ENCODE data around the gene SOCS7.
A peak's percentile ranks its signal among the peaks of the same experiment; 100 is the strongest.

Gene SOCS7

GRCh38 chr17:38351412-38352222, at the start of gene SOCS7:
TSS of gene SOCS7 (plus strand) at chr17:38351844. CDS start at chr17:38352053, 209 bp downstream.
- H3K4me1 ChIP-seq (ENCODE audit: control insufficient read depth in 1 of 2, insufficient read depth in 2 of 2, low read length in 2 of 2) = peaks cover 4 to 30% of the 10 kb centered on the region in 2 donors
- no peaks in the 10 kb centered on the region for H3K36me3 ChIP-seq (ENCODE audit: control insufficient read depth in 1 of 2, insufficient read depth in 2 of 2, low read length in 2 of 2)
- peak within 1 kb of the TSS; percentile 81 for H3K27ac ChIP-seq (ENCODE audit: low read length)

GRCh38 chr17:38315497-38315896, 36.1 kb upstream of the SOCS7 start:
- Histone ChIP-seq H3K9me3 (ENCODE audit: control insufficient read depth in 1 of 2, low read length in 2 of 2) (no peaks in the 10 kb centered on the region), H3K27me3 (ENCODE audit: low read depth, low read length) (no peaks in the 10 kb centered on the region), H3K36me3 (ENCODE audit: control insufficient read depth in 1 of 2, insufficient read depth in 2 of 2, low read length in 2 of 2) (peaks cover 12 to 13% of the 10 kb centered on the region in 2 donors), H3K27ac (ENCODE audit: low read length) (no peak overlapping the region), H3K4me1 (ENCODE audit: control insufficient read depth in 1 of 2, insufficient read depth in 2 of 2, low read length in 2 of 2) (no peaks in the 10 kb centered on the region), H3K4me3 (ENCODE audit: low read depth in 1 of 2, low read length in 2 of 2) (no peak overlapping the region)

More at GRCh38 chr17:38351412-38352222, at the start of gene SOCS7:
- Histone ChIP-seq H3K4me3 (ENCODE audit: low read depth in 1 of 2, low read length in 2 of 2) (peak within 1 kb of the TSS; percentile 78 to 87), H3K27me3 (ENCODE audit: low read depth, low read length) (no peaks in the 10 kb centered on the region), H3K9me3 (ENCODE audit: control insufficient read depth in 1 of 2, low read length in 2 of 2) (no peaks in the 10 kb centered on the region)

GRCh38 chr17:38317081-38317480, 34.6 kb upstream of the SOCS7 start:
- Histone ChIP-seq H3K4me3 (ENCODE audit: low read depth in 1 of 2, low read length in 2 of 2) (no peak overlapping the region), H3K27me3 (ENCODE audit: low read depth, low read length) (no peaks in the 10 kb centered on the region), H3K36me3 (ENCODE audit: control insufficient read depth in 1 of 2, insufficient read depth in 2 of 2, low read length in 2 of 2) (peaks cover 13 to 23% of the 10 kb centered on the region in 2 donors), H3K9me3 (ENCODE audit: control insufficient read depth in 1 of 2, low read length in 2 of 2) (no peaks in the 10 kb centered on the region), H3K27ac (ENCODE audit: low read length) (no peak overlapping the region), H3K4me1 (ENCODE audit: control insufficient read depth in 1 of 2, insufficient read depth in 2 of 2, low read length in 2 of 2) (no peaks in the 10 kb centered on the region)

GRCh38 chr17:38320482-38320881, 31.2 kb upstream of the SOCS7 start:
- no peaks in the 10 kb centered on the region for H3K9me3 ChIP-seq (ENCODE audit: control insufficient read depth in 1 of 2, low read length in 2 of 2)
- H3K4me1 ChIP-seq (ENCODE audit: control insufficient read depth in 1 of 2, insufficient read depth in 2 of 2, low read length in 2 of 2) = no peaks in the 10 kb centered on the region
- no peak overlapping the region for H3K27ac ChIP-seq (ENCODE audit: low read length)
- H3K4me3 ChIP-seq (ENCODE audit: low read depth in 1 of 2, low read length in 2 of 2) = no peak overlapping the region
- H3K27me3 ChIP-seq (ENCODE audit: low read depth, low read length) = no peaks in the 10 kb centered on the region
- H3K36me3 ChIP-seq (ENCODE audit: control insufficient read depth in 1 of 2, insufficient read depth in 2 of 2, low read length in 2 of 2) = peaks cover 14 to 32% of the 10 kb centered on the region in 2 donors

GRCh38 chr17:38322156-38322779, 29.4 kb upstream of the SOCS7 start:
- Histone ChIP-seq H3K9me3 (ENCODE audit: control insufficient read depth in 1 of 2, low read length in 2 of 2) (no peaks in the 10 kb centered on the region), H3K27me3 (ENCODE audit: low read depth, low read length) (no peaks in the 10 kb centered on the region), H3K4me3 (ENCODE audit: low read depth in 1 of 2, low read length in 2 of 2) (no peak overlapping the region), H3K27ac (ENCODE audit: low read length) (no peak overlapping the region), H3K4me1 (ENCODE audit: control insufficient read depth in 1 of 2, insufficient read depth in 2 of 2, low read length in 2 of 2) (no peaks in the 10 kb centered on the region), H3K36me3 (ENCODE audit: control insufficient read depth in 1 of 2, insufficient read depth in 2 of 2, low read length in 2 of 2) (peaks cover 11 to 28% of the 10 kb centered on the region in 2 donors)

GRCh38 chr17:38322897-38323296, 28.7 kb upstream of the SOCS7 start:
- Histone ChIP-seq H3K27me3 (ENCODE audit: low read depth, low read length) (no peaks in the 10 kb centered on the region), H3K4me3 (ENCODE audit: low read depth in 1 of 2, low read length in 2 of 2) (no peak overlapping the region), H3K27ac (ENCODE audit: low read length) (no peak overlapping the region), H3K4me1 (ENCODE audit: control insufficient read depth in 1 of 2, insufficient read depth in 2 of 2, low read length in 2 of 2) (no peaks in the 10 kb centered on the region), H3K36me3 (ENCODE audit: control insufficient read depth in 1 of 2, insufficient read depth in 2 of 2, low read length in 2 of 2) (peaks cover 10 to 28% of the 10 kb centered on the region in 2 donors), H3K9me3 (ENCODE audit: control insufficient read depth in 1 of 2, low read length in 2 of 2) (no peaks in the 10 kb centered on the region)

- H3K27ac ChIP-seq (ENCODE audit: low read length) = no peak overlapping the region
- no peaks in the 10 kb centered on the region for H3K9me3 ChIP-seq (ENCODE audit: control insufficient read depth in 1 of 2, low read length in 2 of 2)
- peaks cover 9 to 28% of the 10 kb centered on the region in 2 donors for H3K36me3 ChIP-seq (ENCODE audit: control insufficient read depth in 1 of 2, insufficient read depth in 2 of 2, low read length in 2 of 2)
- H3K4me3 ChIP-seq (ENCODE audit: low read depth in 1 of 2, low read length in 2 of 2) = no peak overlapping the region
- no peaks in the 10 kb centered on the region for H3K4me1 ChIP-seq (ENCODE audit: control insufficient read depth in 1 of 2, insufficient read depth in 2 of 2, low read length in 2 of 2)
- no peaks in the 10 kb centered on the region for H3K27me3 ChIP-seq (ENCODE audit: low read depth, low read length)
Observed at GRCh38 chr17:38324141-38324697, 27.4 kb upstream of the SOCS7 start.

GRCh38 chr17:38324772-38325171, 26.9 kb upstream of the SOCS7 start:
- H3K27me3 ChIP-seq (ENCODE audit: low read depth, low read length) = no peaks in the 10 kb centered on the region
- no peak overlapping the region for H3K4me3 ChIP-seq (ENCODE audit: low read depth in 1 of 2, low read length in 2 of 2)
- H3K9me3 ChIP-seq (ENCODE audit: control insufficient read depth in 1 of 2, low read length in 2 of 2) = no peaks in the 10 kb centered on the region
- peaks cover 5 to 28% of the 10 kb centered on the region in 2 donors for H3K36me3 ChIP-seq (ENCODE audit: control insufficient read depth in 1 of 2, insufficient read depth in 2 of 2, low read length in 2 of 2)
- H3K27ac ChIP-seq (ENCODE audit: low read length) = no peak overlapping the region
- no peaks in the 10 kb centered on the region for H3K4me1 ChIP-seq (ENCODE audit: control insufficient read depth in 1 of 2, insufficient read depth in 2 of 2, low read length in 2 of 2)

- Histone ChIP-seq H3K4me1 (ENCODE audit: control insufficient read depth in 1 of 2, insufficient read depth in 2 of 2, low read length in 2 of 2) (no peaks in the 10 kb centered on the region), H3K4me3 (ENCODE audit: low read depth in 1 of 2, low read length in 2 of 2) (no peak overlapping the region), H3K27ac (ENCODE audit: low read length) (peak overlapping the region; percentile 19), H3K27me3 (ENCODE audit: low read depth, low read length) (no peaks in the 10 kb centered on the region), H3K36me3 (ENCODE audit: control insufficient read depth in 1 of 2, insufficient read depth in 2 of 2, low read length in 2 of 2) (peaks cover 5 to 26% of the 10 kb centered on the region in 2 donors), H3K9me3 (ENCODE audit: control insufficient read depth in 1 of 2, low read length in 2 of 2) (no peaks in the 10 kb centered on the region)
Observed at GRCh38 chr17:38325221-38325851, 26.3 kb upstream of the SOCS7 start.

- Histone ChIP-seq H3K4me1 (ENCODE audit: control insufficient read depth in 1 of 2, insufficient read depth in 2 of 2, low read length in 2 of 2) (no peaks in the 10 kb centered on the region), H3K27me3 (ENCODE audit: low read depth, low read length) (no peaks in the 10 kb centered on the region), H3K4me3 (ENCODE audit: low read depth in 1 of 2, low read length in 2 of 2) (no peak overlapping the region), H3K9me3 (ENCODE audit: control insufficient read depth in 1 of 2, low read length in 2 of 2) (no peaks in the 10 kb centered on the region), H3K27ac (ENCODE audit: low read length) (no peak overlapping the region), H3K36me3 (ENCODE audit: control insufficient read depth in 1 of 2, insufficient read depth in 2 of 2, low read length in 2 of 2) (peaks cover 5 to 14% of the 10 kb centered on the region in 2 donors)
Observed at GRCh38 chr17:38326996-38327792, 24.4 kb upstream of the SOCS7 start.
